ENCODE measurements around the gene SUPT4H1.

Gene SUPT4H1

GRCh38 chr17:58326609-58327362 lies 25.2 kb downstream of the SUPT4H1 start:
- TF ChIP-seq EZH2phosphoT487 (IDR thresholded peaks at IDR 0.05; ENCODE audit: low read depth) = no peak
- TF ChIP-seq CTCF (IDR thresholded peaks at IDR 0.05; ENCODE audit: low read depth, low read length) = no peak
- Histone ChIP-seq H3K9ac (ENCODE audit: low read length) (no peak overlapping the region), H3K9me3 (ENCODE audit: insufficient read depth, low read length) (no peaks in the 10 kb centered on the region), H3K4me3 (ENCODE audit: low read length) (no peak overlapping the region), H3K4me1 (ENCODE audit: low read length) (peaks cover 30% of the 10 kb centered on the region), H3K79me2 (ENCODE audit: low read length) (peaks cover 24% of the 10 kb centered on the region), H3K36me3 (replicated peaks; ENCODE audit: low read depth, low read length) (peaks cover 23% of the 10 kb centered on the region), H3K27me3 (ENCODE audit: low read depth, low read length) (no peaks in the 10 kb centered on the region), H4K20me1 (ENCODE audit: insufficient read depth, low read length) (peaks cover 43% of the 10 kb centered on the region), H2AFZ (ENCODE audit: low read depth, low read length) (no peak overlapping the region), H3K27ac (ENCODE audit: low read length) (peak overlapping the region; percentile 99; the same call in 1 of the 2 replicates), H3K4me2 (ENCODE audit: low read length) (no peak overlapping the region)

- peaks cover 37% of the 10 kb centered on the region for H4K20me1 ChIP-seq (ENCODE audit: insufficient read depth, low read length)
- no peak overlapping the region for H3K9ac ChIP-seq (ENCODE audit: low read length)
- TF ChIP-seq CTCF (IDR thresholded peaks at IDR 0.05; ENCODE audit: low read depth, low read length) (no peak), EZH2phosphoT487 (IDR thresholded peaks at IDR 0.05; ENCODE audit: low read depth) (no peak)
- H3K9me3 ChIP-seq (ENCODE audit: insufficient read depth, low read length) = no peaks in the 10 kb centered on the region
- H3K27me3 ChIP-seq (ENCODE audit: low read depth, low read length) = no peaks in the 10 kb centered on the region
- peaks cover 15% of the 10 kb centered on the region for H3K36me3 ChIP-seq (replicated peaks; ENCODE audit: low read depth, low read length)
- peaks cover 16% of the 10 kb centered on the region for H3K79me2 ChIP-seq (ENCODE audit: low read length)
- H3K4me1 ChIP-seq (ENCODE audit: low read length) = peaks cover 30% of the 10 kb centered on the region
- no peak overlapping the region for H2AFZ ChIP-seq (ENCODE audit: low read depth, low read length)
- H3K27ac ChIP-seq (ENCODE audit: low read length) = no peak overlapping the region
- no peak overlapping the region for H3K4me3 ChIP-seq (ENCODE audit: low read length)
- H3K4me2 ChIP-seq (ENCODE audit: low read length) = no peak overlapping the region
Measured at GRCh38 chr17:58325976-58326468, 26.0 kb downstream of the SUPT4H1 start.

- H3K9ac ChIP-seq (ENCODE audit: low read length) = no peak overlapping the region
Measured at GRCh38 chr17:58325289-58325726, 26.7 kb downstream of the SUPT4H1 start.

More at GRCh38 chr17:58325289-58325726, 26.7 kb downstream of the SUPT4H1 start:
- Histone ChIP-seq H2AFZ (ENCODE audit: low read depth, low read length) (no peak overlapping the region), H3K27ac (ENCODE audit: low read length) (no peak overlapping the region), H4K20me1 (ENCODE audit: insufficient read depth, low read length) (peaks cover 30% of the 10 kb centered on the region), H3K4me2 (ENCODE audit: low read length) (no peak overlapping the region), H3K27me3 (ENCODE audit: low read depth, low read length) (no peaks in the 10 kb centered on the region), H3K36me3 (replicated peaks; ENCODE audit: low read depth, low read length) (peaks cover 8% of the 10 kb centered on the region), H3K4me1 (ENCODE audit: low read length) (peaks cover 28% of the 10 kb centered on the region), H3K79me2 (ENCODE audit: low read length) (peaks cover 9% of the 10 kb centered on the region), H3K4me3 (ENCODE audit: low read length) (no peak overlapping the region), H3K9me3 (ENCODE audit: insufficient read depth, low read length) (no peaks in the 10 kb centered on the region)
- no peak for TF ChIP-seq EZH2phosphoT487 (IDR thresholded peaks at IDR 0.05; ENCODE audit: low read depth)
- TF ChIP-seq CTCF (IDR thresholded peaks at IDR 0.05; ENCODE audit: low read depth, low read length) = no peak

Data from OCI-LY3 (cell line).